Smooth muscle cell of the brain vasculature (primary cell): ENCODE results near the gene SMIM5.

Experiments
- DNase-seq: peaks from one replicate; pipeline ENCODE4 v3.0.0-alpha.2; 2012; ENCODE audit warnings: low read depth, low spot score

The SMIM5 gene

GRCh38 chr17:75639771-75640555, 6.7 kb downstream of the SMIM5 start:
- DNase-seq, result no peak

- DNase-seq, result no peak
Observed at GRCh38 chr17:75640556-75641119, 7.4 kb downstream of the SMIM5 start.

- no peak for DNase-seq
Observed at GRCh38 chr17:75641343-75641742, 8.1 kb downstream of the SMIM5 start.

- DNase-seq, result no peak
Observed at GRCh38 chr17:75642182-75642783, 9.0 kb downstream of the SMIM5 start.

GRCh38 chr17:75642784-75643642, 9.8 kb downstream of the SMIM5 start:
- DNase-seq, result no peak

GRCh38 chr17:75643643-75644017, 10.4 kb downstream of the SMIM5 start:
- DNase-seq, result no peak

- DNase-seq, result no peak
Observed at GRCh38 chr17:75645501-75645888, 12.3 kb downstream of the SMIM5 start.

- no peak for DNase-seq
Observed at GRCh38 chr17:75645889-75646637, 12.8 kb downstream of the SMIM5 start.

GRCh38 chr17:75646638-75646992, 13.4 kb downstream of the SMIM5 start:
- no peak for DNase-seq

GRCh38 chr17:75647061-75647460, 13.8 kb downstream of the SMIM5 start:
- DNase-seq, result no peak

GRCh38 chr17:75647921-75648320, 14.7 kb downstream of the SMIM5 start:
- DNase-seq, result no peak

- no peak for DNase-seq
Observed at GRCh38 chr17:75649687-75650086, 16.5 kb downstream of the SMIM5 start.

- no peak for DNase-seq
Observed at GRCh38 chr17:75650874-75651273, 17.6 kb downstream of the SMIM5 start.

GRCh38 chr17:75652341-75652740, 19.1 kb downstream of the SMIM5 start:
- DNase-seq, result no peak

- no peak for DNase-seq
Observed at GRCh38 chr17:75652934-75653549, 19.8 kb downstream of the SMIM5 start.

GRCh38 chr17:75654176-75654575, 20.9 kb downstream of the SMIM5 start:
- DNase-seq, result no peak

GRCh38 chr17:75658237-75658636, 25.0 kb downstream of the SMIM5 start:
- DNase-seq, result no peak

- no peak for DNase-seq
Observed at GRCh38 chr17:75661531-75661930, 28.3 kb downstream of the SMIM5 start.

GRCh38 chr17:75662511-75662910, 29.3 kb downstream of the SMIM5 start:
- DNase-seq, result no peak

GRCh38 chr17:75664099-75664549, 30.9 kb downstream of the SMIM5 start:
- DNase-seq, result no peak

GRCh38 chr17:75665981-75666380, 32.7 kb downstream of the SMIM5 start:
- no peak for DNase-seq
